HG02840 (cell line): ENCODE data around the gene TP53I11.

Experiments
- ATAC-seq: cut with Tn5 transposase; IDR thresholded peaks from one replicate; pipeline ENCODE4 v1.9.1; 2021; ENCODE audit warnings: mild to moderate bottlenecking, moderate library complexity, moderate number of reproducible peaks; ENCODE audit not compliant: unreplicated experiment, low FRiP score

The TP53I11 gene

GRCh38 chr11:44942029-44942955 lies 8.4 kb downstream of the TP53I11 start:
- no peak for ATAC-seq

GRCh38 chr11:44941259-44942021 lies 9.2 kb downstream of the TP53I11 start:
- ATAC-seq, result no peak

GRCh38 chr11:44940835-44941234 lies 9.8 kb downstream of the TP53I11 start:
- no peak for ATAC-seq

GRCh38 chr11:44940404-44940803 lies 10.3 kb downstream of the TP53I11 start:
- ATAC-seq, result no peak

GRCh38 chr11:44939673-44940395 lies 10.8 kb downstream of the TP53I11 start:
- no peak for ATAC-seq

GRCh38 chr11:44938066-44938691 lies 12.5 kb downstream of the TP53I11 start:
- no peak for ATAC-seq

GRCh38 chr11:44936951-44937543 lies 13.6 kb downstream of the TP53I11 start:
- ATAC-seq, result no peak

- ATAC-seq, result no peak
These were observed 14.2 kb downstream of the TP53I11 start for GRCh38 chr11:44936525-44936924.

- no peak for ATAC-seq
These were observed 15.9 kb downstream of the TP53I11 start for GRCh38 chr11:44934735-44935250.

GRCh38 chr11:44934110-44934509 lies 16.6 kb downstream of the TP53I11 start:
- ATAC-seq, result no peak

GRCh38 chr11:44931466-44931865 lies 19.2 kb downstream of the TP53I11 start:
- ATAC-seq, result no peak

- no peak for ATAC-seq
These were observed 19.9 kb downstream of the TP53I11 start for GRCh38 chr11:44930588-44931302.

- no peak for ATAC-seq
These were observed 21.9 kb downstream of the TP53I11 start for GRCh38 chr11:44928816-44929215.

- no peak for ATAC-seq
These were observed 22.5 kb downstream of the TP53I11 start for GRCh38 chr11:44928144-44928543.

GRCh38 chr11:44927174-44927661 lies 23.5 kb downstream of the TP53I11 start:
- no peak for ATAC-seq

GRCh38 chr11:44926036-44926435 lies 24.6 kb downstream of the TP53I11 start:
- ATAC-seq, result no peak

- no peak for ATAC-seq
These were observed 26.9 kb downstream of the TP53I11 start for GRCh38 chr11:44923806-44924205.

GRCh38 chr11:44923115-44923514 lies 27.6 kb downstream of the TP53I11 start:
- ATAC-seq, result no peak

GRCh38 chr11:44920451-44920850 lies 30.2 kb downstream of the TP53I11 start:
- no peak for ATAC-seq
